Measurements from ENCODE around the gene ZMYND12. TPM values are rescaled to one million over a fixed set of nuclear protein-coding genes. Genes with fewer than 3 reads are reported as not detected.

Gene ZMYND12
- total and polyA plus RNA-seq, 4 experiments from 2014 or later: 0.28 to 3.2 (median 0.96) TPM

- no peaks in the 10 kb centered on the region for H3K9me3 ChIP-seq (ENCODE audit: control insufficient read depth in 1 of 2, low read length in 2 of 2)
- ChIA-PET POLR2A (ENCODE audit: partially characterized antibody) (interaction anchor here (0.7 to 2.0 kb wide), 7 partner anchors 10 to 383 kb away, joined by 3 to 10 read pairs (median 3); partner anchors contain the start of genes C1orf50, P3H1, YBX1 and ZNF691), CTCF (ENCODE audit: partially characterized antibody) (interaction anchor here (1.1 kb wide), 1 partner anchor 288 kb away, joined by 3 read pairs; no protein-coding TSS in a partner anchor)
- no peaks in the 10 kb centered on the region for H3K27me3 Mint-ChIP-seq
- H3K27ac ChIP-seq (ENCODE audit: low read depth, low read length): peak within 1 kb of the TSS; percentile 74
- no peaks in the 10 kb centered on the region for H3K9me3 Mint-ChIP-seq
- H3K4me1 Mint-ChIP-seq: peaks cover 17 to 44% (median 27%) of the 10 kb centered on the region in 4 donors
- H3K4me3 ChIP-seq (ENCODE audit: low read length in 2 of 2): peak within 1 kb of the TSS; percentile 44
- H3K36me3 Mint-ChIP-seq: peaks cover 20 to 42% of the 10 kb centered on the region in 2 donors
- peak within 1 kb of the TSS; percentile 84 to 94 (median 86) for H3K4me3 Mint-ChIP-seq
- H3K27me3 ChIP-seq (ENCODE audit: insufficient read depth, low read length): no peaks in the 10 kb centered on the region
- peak within 1 kb of the TSS; percentile 93 to 98 (median 97) for H3K27ac Mint-ChIP-seq
- DNase-seq: peak; percentile 97 to 99 (median 98)
- H3K36me3 ChIP-seq (ENCODE audit: insufficient read depth, low read length): peaks cover 25% of the 10 kb centered on the region
- intact Hi-C loops (cut with micrococcal nuclease): loop anchor here (1.0 to 5.0 kb wide), 4 partner anchors 219 to 709 kb away; partner anchors contain the start of genes C1orf50, CFAP57, EBNA1BP2 and P3H1
- H3K4me1 ChIP-seq (ENCODE audit: insufficient read depth, low read length): peaks cover 24% of the 10 kb centered on the region
These were observed 7.3 kb upstream of the ZMYND12 start, which contains the start of gene CCDC30 for GRCh38 chr1:42462828-42463763. CCDC30 (plus strand) TSS chr1:42463286; CDS start chr1:42480552, 17,266 bp downstream.

- no peak overlapping the region for H3K4me3 ChIP-seq (ENCODE audit: low read length in 2 of 2)
- DNase-seq: no peak
- no peaks in the 10 kb centered on the region for H3K27me3 ChIP-seq (ENCODE audit: insufficient read depth, low read length)
- H3K4me1 ChIP-seq (ENCODE audit: insufficient read depth, low read length): peaks cover 37% of the 10 kb centered on the region
- H3K36me3 ChIP-seq (ENCODE audit: insufficient read depth, low read length): peaks cover 27% of the 10 kb centered on the region
- Mint-ChIP-seq H3K4me1 (peaks cover 26 to 57% (median 42%) of the 10 kb centered on the region in 4 donors), H3K36me3 (peaks cover 27 to 54% of the 10 kb centered on the region in 2 donors), H3K4me3 (peak overlapping the region in 1 of 8 donors; percentile 18), H3K9me3 (no peaks in the 10 kb centered on the region), H3K27me3 (no peaks in the 10 kb centered on the region), H3K27ac (peak overlapping the region in 6 of 7 donors; percentile 12 to 97 (median 82))
- no peaks in the 10 kb centered on the region for H3K9me3 ChIP-seq (ENCODE audit: control insufficient read depth in 1 of 2, low read length in 2 of 2)
- intact Hi-C loops (cut with micrococcal nuclease): loop anchor here (5.0 kb wide), 1 partner anchor 284 kb away; no protein-coding TSS in a partner anchor
- H3K27ac ChIP-seq (ENCODE audit: low read depth, low read length): no peak overlapping the region
- ChIA-PET CTCF (ENCODE audit: partially characterized antibody) (no interaction called here), POLR2A (ENCODE audit: partially characterized antibody) (no interaction called here)
These were observed 5.4 kb upstream of the ZMYND12 start for GRCh38 chr1:42461196-42461595.

GRCh38 chr1:42456754-42457089, 900 bp upstream of the ZMYND12 start:
- Histone ChIP-seq H3K4me3 (ENCODE audit: low read length in 2 of 2) (peak overlapping the region; percentile 84 to 96), H3K4me1 (ENCODE audit: insufficient read depth, low read length) (peaks cover 29% of the 10 kb centered on the region), H3K27ac (ENCODE audit: low read depth, low read length) (peak overlapping the region; percentile 99), H3K9me3 (ENCODE audit: control insufficient read depth in 1 of 2, low read length in 2 of 2) (no peaks in the 10 kb centered on the region), H3K36me3 (ENCODE audit: insufficient read depth, low read length) (peaks cover 27% of the 10 kb centered on the region), H3K27me3 (ENCODE audit: insufficient read depth, low read length) (no peaks in the 10 kb centered on the region)
- POLR2A ChIA-PET (ENCODE audit: partially characterized antibody): interaction anchor here (0.7 to 1.8 kb wide), 12 partner anchors 16 to 422 kb away, joined by 3 to 15 read pairs (median 4); partner anchors contain the start of genes C1orf50, FOXJ3, P3H1 and PPIH
- peak in 3 of 5 donors; percentile 66 to 73 (median 73) for DNase-seq
- peak overlapping the region; percentile 92 to 100 (median 99) for H3K27ac Mint-ChIP-seq
- no peaks in the 10 kb centered on the region for H3K27me3 Mint-ChIP-seq
- CTCF ChIA-PET (ENCODE audit: partially characterized antibody): no interaction called here
- peaks cover 21 to 43% (median 33%) of the 10 kb centered on the region in 4 donors for H3K4me1 Mint-ChIP-seq
- H3K4me3 Mint-ChIP-seq: peak overlapping the region; percentile 91 to 100 (median 99)
- H3K36me3 Mint-ChIP-seq: peaks cover 27 to 43% of the 10 kb centered on the region in 2 donors
- intact Hi-C loops (cut with micrococcal nuclease): loop anchor here (1.0 to 2.0 kb wide), 3 partner anchors 121 to 202 kb away; partner anchors contain the start of genes FOXJ3 and PPIH
- H3K9me3 Mint-ChIP-seq: no peaks in the 10 kb centered on the region

- H3K27me3 ChIP-seq (ENCODE audit: insufficient read depth, low read length): no peaks in the 10 kb centered on the region
- CTCF ChIA-PET (ENCODE audit: partially characterized antibody): interaction anchor here (0.7 kb wide), 1 partner anchor 129 kb away, joined by 3 read pairs; no protein-coding TSS in a partner anchor
- H3K27ac Mint-ChIP-seq: peak overlapping the region in 4 of 7 donors; percentile 12 to 100 (median 32)
These were observed 1.4 kb downstream of the ZMYND12 start for GRCh38 chr1:42454403-42454802.

GRCh38 chr1:42453386-42453785, 2.4 kb downstream of the ZMYND12 start:
- H3K27me3 ChIP-seq (ENCODE audit: insufficient read depth, low read length): no peaks in the 10 kb centered on the region
- intact Hi-C loops (cut with micrococcal nuclease): no loop called here
- CTCF ChIA-PET (ENCODE audit: partially characterized antibody): no interaction called here
- POLR2A ChIA-PET (ENCODE audit: partially characterized antibody): no interaction called here
- no peaks in the 10 kb centered on the region for H3K9me3 ChIP-seq (ENCODE audit: control insufficient read depth in 1 of 2, low read length in 2 of 2)
- Mint-ChIP-seq H3K27ac (peak overlapping the region in 1 of 7 donors; percentile 40), H3K27me3 (peaks cover 0 to 2% of the 10 kb centered on the region in 2 donors), H3K4me1 (peaks cover 16 to 31% (median 21%) of the 10 kb centered on the region in 4 donors), H3K4me3 (no peak overlapping the region), H3K9me3 (no peaks in the 10 kb centered on the region), H3K36me3 (peaks cover 10 to 18% of the 10 kb centered on the region in 2 donors)
- peaks cover 24% of the 10 kb centered on the region for H3K4me1 ChIP-seq (ENCODE audit: insufficient read depth, low read length)
- H3K4me3 ChIP-seq (ENCODE audit: low read length in 2 of 2): no peak overlapping the region
- DNase-seq: no peak
- no peak overlapping the region for H3K27ac ChIP-seq (ENCODE audit: low read depth, low read length)
- H3K36me3 ChIP-seq (ENCODE audit: insufficient read depth, low read length): peaks cover 5% of the 10 kb centered on the region

More at GRCh38 chr1:42454403-42454802, 1.4 kb downstream of the ZMYND12 start:
- peaks cover 12 to 25% of the 10 kb centered on the region in 2 donors for H3K36me3 Mint-ChIP-seq
- peaks cover 18 to 37% (median 26%) of the 10 kb centered on the region in 4 donors for H3K4me1 Mint-ChIP-seq
- H3K9me3 Mint-ChIP-seq: no peaks in the 10 kb centered on the region
- no peak overlapping the region for H3K27ac ChIP-seq (ENCODE audit: low read depth, low read length)
- peaks cover 0 to 2% of the 10 kb centered on the region in 2 donors for H3K27me3 Mint-ChIP-seq
- intact Hi-C loops (cut with micrococcal nuclease): no loop called here
- H3K36me3 ChIP-seq (ENCODE audit: insufficient read depth, low read length): peaks cover 15% of the 10 kb centered on the region
- POLR2A ChIA-PET (ENCODE audit: partially characterized antibody): no interaction called here
- H3K9me3 ChIP-seq (ENCODE audit: control insufficient read depth in 1 of 2, low read length in 2 of 2): no peaks in the 10 kb centered on the region
- H3K4me1 ChIP-seq (ENCODE audit: insufficient read depth, low read length): peaks cover 29% of the 10 kb centered on the region
- no peak for DNase-seq
- no peak overlapping the region for H3K4me3 ChIP-seq (ENCODE audit: low read length in 2 of 2)
- H3K4me3 Mint-ChIP-seq: peak overlapping the region in 5 of 8 donors; percentile 7 to 65 (median 33)

GRCh38 chr1:42450061-42450460, 5.8 kb downstream of the ZMYND12 start:
- ChIA-PET CTCF (ENCODE audit: partially characterized antibody) (no interaction called here), POLR2A (ENCODE audit: partially characterized antibody) (no interaction called here)
- Histone ChIP-seq H3K36me3 (ENCODE audit: insufficient read depth, low read length) (no peaks in the 10 kb centered on the region), H3K4me1 (ENCODE audit: insufficient read depth, low read length) (no peaks in the 10 kb centered on the region), H3K27me3 (ENCODE audit: insufficient read depth, low read length) (no peaks in the 10 kb centered on the region), H3K4me3 (ENCODE audit: low read length in 2 of 2) (no peak overlapping the region), H3K27ac (ENCODE audit: low read depth, low read length) (no peak overlapping the region), H3K9me3 (ENCODE audit: control insufficient read depth in 1 of 2, low read length in 2 of 2) (no peaks in the 10 kb centered on the region)
- no peak overlapping the region for H3K4me3 Mint-ChIP-seq
- no peak for DNase-seq
- intact Hi-C loops (cut with micrococcal nuclease): no loop called here
- peaks cover 0 to 2% of the 10 kb centered on the region in 2 donors for H3K27me3 Mint-ChIP-seq
- H3K9me3 Mint-ChIP-seq: no peaks in the 10 kb centered on the region
- peaks cover 0 to 2% (median 1%) of the 10 kb centered on the region in 4 donors for H3K4me1 Mint-ChIP-seq
- H3K36me3 Mint-ChIP-seq: no peaks in the 10 kb centered on the region
- no peak overlapping the region for H3K27ac Mint-ChIP-seq

GRCh38 chr1:42449256-42449655, 6.6 kb downstream of the ZMYND12 start:
- Mint-ChIP-seq H3K27me3 (peaks cover 0 to 2% of the 10 kb centered on the region in 2 donors), H3K4me3 (no peak overlapping the region), H3K4me1 (peaks cover 0 to under 1% (median 0%) of the 10 kb centered on the region in 4 donors), H3K9me3 (no peaks in the 10 kb centered on the region), H3K27ac (no peak overlapping the region), H3K36me3 (no peaks in the 10 kb centered on the region)
- Histone ChIP-seq H3K4me3 (ENCODE audit: low read length in 2 of 2) (no peak overlapping the region), H3K27me3 (ENCODE audit: insufficient read depth, low read length) (no peaks in the 10 kb centered on the region), H3K27ac (ENCODE audit: low read depth, low read length) (no peak overlapping the region), H3K36me3 (ENCODE audit: insufficient read depth, low read length) (no peaks in the 10 kb centered on the region), H3K9me3 (ENCODE audit: control insufficient read depth in 1 of 2, low read length in 2 of 2) (no peaks in the 10 kb centered on the region), H3K4me1 (ENCODE audit: insufficient read depth, low read length) (no peaks in the 10 kb centered on the region)
- CTCF ChIA-PET (ENCODE audit: partially characterized antibody): no interaction called here
- intact Hi-C loops (cut with micrococcal nuclease): no loop called here
- no peak for DNase-seq
- POLR2A ChIA-PET (ENCODE audit: partially characterized antibody): no interaction called here

Data from CD4-positive, alpha-beta memory T cell (primary cell).